Keratinocyte (primary cell): ENCODE measurements around the gene TRA2B. TPM values are rescaled to one million over a fixed set of nuclear protein-coding genes. Genes with fewer than 3 reads are reported as not detected.

Experiments
- DNase-seq: peaks from one replicate; pipeline ENCODE4 v3.0.0-alpha.2; 2011; ENCODE audit warnings: low read depth, missing footprints, low spot score
- FAIRE-seq: peaks from 2 replicates; lab custom pipeline; 2011; peaks lifted over from hg19 to GRCh38; lab: Jason Lieb, UNC
- H2AFZ ChIP-seq: 2 replicates; pipeline ENCODE4 v1.6.0; 2012; ENCODE audit warnings: low read length, control low read depth, inconsistent platforms; ENCODE audit not compliant: control insufficient read depth
- H3K27ac ChIP-seq: 2 replicates; pipeline ENCODE4 v1.5.1; 2011; ENCODE audit warnings: low read length; ENCODE audit not compliant: control insufficient read depth, insufficient read depth
- H3K27me3 ChIP-seq: 3 replicates; pipeline ENCODE4 v1.6.0; 2011; ENCODE audit warnings: low read length; ENCODE audit not compliant: control insufficient read depth, insufficient read depth; ENCODE audit errors: extremely low read depth
- H3K36me3 ChIP-seq, 2 experiments: 2 replicates in 1 of 2; 3 replicates in 1 of 2; pipeline ENCODE4 v1.5.1; 2011; ENCODE audit warnings: low read length in 2 of 2, mild to moderate bottlenecking in 1 of 2; ENCODE audit not compliant: control insufficient read depth in 2 of 2, insufficient read depth in 2 of 2; ENCODE audit errors: extremely low read depth in 1 of 2
- H3K4me1 ChIP-seq: 3 replicates; pipeline ENCODE4 v1.5.1; 2011; ENCODE audit warnings: low read length; ENCODE audit not compliant: control insufficient read depth, insufficient read depth; ENCODE audit errors: extremely low read depth
- H3K4me2 ChIP-seq: 3 replicates; pipeline ENCODE4 v1.6.0; 2011; ENCODE audit warnings: low read depth, low read length; ENCODE audit not compliant: control insufficient read depth, insufficient read depth; ENCODE audit errors: extremely low read depth
- H3K4me3 ChIP-seq, 3 experiments: fragments of 200-600 bp in 1 of 3; sonication (generic) in 1 of 3; 2 replicates in 2 of 3; 3 replicates in 1 of 3; pipeline ENCODE4 v1.5.1; 2011 to 2016; ENCODE audit warnings: low read length in 3 of 3, mild to moderate bottlenecking in 3 of 3, control low read depth in 2 of 3, inconsistent platforms in 1 of 3, low read depth in 1 of 3, mixed read lengths in 1 of 3, mixed run types in 1 of 3, moderate library complexity in 1 of 3; ENCODE audit not compliant: control insufficient read depth in 2 of 3, insufficient read depth in 2 of 3; ENCODE audit errors: extremely low read depth in 1 of 3
- H3K79me2 ChIP-seq: 2 replicates; pipeline ENCODE4 v1.6.0; 2012; ENCODE audit warnings: low read length; ENCODE audit not compliant: control insufficient read depth, insufficient read depth
- H3K9ac ChIP-seq: 3 replicates; pipeline ENCODE4 v1.6.0; 2011; ENCODE audit warnings: low read length; ENCODE audit not compliant: control insufficient read depth, insufficient read depth; ENCODE audit errors: extremely low read depth
- H3K9me1 ChIP-seq: 3 replicates; pipeline ENCODE4 v1.6.0; 2011; ENCODE audit warnings: low read length; ENCODE audit not compliant: control insufficient read depth, insufficient read depth; ENCODE audit errors: extremely low read depth
- H3K9me3 ChIP-seq: 2 replicates; pipeline ENCODE4 v1.5.1; 2012; ENCODE audit warnings: low read depth, low read length; ENCODE audit not compliant: control insufficient read depth
- H4K20me1 ChIP-seq: 3 replicates; pipeline ENCODE4 v1.6.0; 2011; ENCODE audit warnings: low read length; ENCODE audit not compliant: control insufficient read depth, insufficient read depth; ENCODE audit errors: extremely low read depth
- CTCF ChIP-seq, 3 experiments: IDR thresholded peaks in 1 of 3; conservative IDR thresholded peaks in 1 of 3; optimal IDR thresholded peaks in 1 of 3; 2 replicates in 2 of 3; 3 replicates in 1 of 3; pipeline versions ENCODE3 to v1.5.1; 2011; ENCODE audit warnings: low read length in 3 of 3, mild to moderate bottlenecking in 3 of 3, moderate library complexity in 2 of 3, control low read depth in 1 of 3, inconsistent platforms in 1 of 3; ENCODE audit not compliant: insufficient read depth in 2 of 3; ENCODE audit errors: extremely low read depth in 1 of 3
- EZH2 ChIP-seq: IDR thresholded peaks from one replicate; pipeline ENCODE4 v1.6.1; 2012; ENCODE audit warnings: inconsistent platforms, mild to moderate bottlenecking, low read length, moderate library complexity
- dilution Hi-C: fragments of 300-500 bp; cut with MboI; formaldehyde crosslinking; loops from one replicate; pipeline ENCODE4 v1.7.0; 2020; ENCODE audit warnings: low sequenced_read_pairs; ENCODE audit not compliant: extremely low pct_ligation_motif_present
- polyA plus RNA-seq, 5 experiments: library from polyadenylated mRNA; depleted of rRNA in 3 of 5; stranded (reverse) in 3 of 5; stranded (forward) in 1 of 5; unstranded in 1 of 5; fragments of >200 nt; gene quantifications; 1 replicate in 1 of 5; 2 replicates in 3 of 5; 3 replicates in 1 of 5; pipeline versions ENCODE4 v1.2.1 to v1.2.3, GENCODE V29; 2011 to 2012; ENCODE audit warnings: missing spikeins in 2 of 5, low read depth in 1 of 5, low replicate concordance in 1 of 5

The TRA2B gene
- polyA plus RNA-seq, 1 donor (not counting 4 experiments of a cell fraction or from before 2014, with no cell fraction given): 195 TPM

GRCh38 chr3:185881926-185882325 lies 55.9 kb downstream of the TRA2B start:
- H2AFZ ChIP-seq: no peak overlapping the region
- no peak overlapping the region for H3K4me3 ChIP-seq
- TF ChIP-seq EZH2 (no peak), CTCF (optimal IDR thresholded peaks at IDR 0.05 in 1 of 3, IDR thresholded peaks at IDR 0.05 in 1 of 3, conservative IDR thresholded peaks at IDR 0.05 in 1 of 3; ENCODE audit: extremely low read depth in 1 of 3, insufficient read depth in 2 of 3, low read length in 3 of 3) (no peak)
- no peak overlapping the region for H3K27ac ChIP-seq
- no peaks in the 10 kb centered on the region for H3K36me3 ChIP-seq
- no peaks in the 10 kb centered on the region for H3K27me3 ChIP-seq
- H3K9me3 ChIP-seq: no peaks in the 10 kb centered on the region
- dilution Hi-C loops: no loop called here
- no peaks in the 10 kb centered on the region for H3K9me1 ChIP-seq
- H3K79me2 ChIP-seq: no peaks in the 10 kb centered on the region
- H3K9ac ChIP-seq: no peak overlapping the region
- no peaks in the 10 kb centered on the region for H4K20me1 ChIP-seq
- FAIRE-seq: no peak
- no peak overlapping the region for H3K4me2 ChIP-seq
- DNase-seq: no peak
- H3K4me1 ChIP-seq: no peaks in the 10 kb centered on the region

- no peaks in the 10 kb centered on the region for H3K9me1 ChIP-seq
- no peak overlapping the region for H2AFZ ChIP-seq
- no peak overlapping the region for H3K9ac ChIP-seq
- no peaks in the 10 kb centered on the region for H3K4me1 ChIP-seq
- TF ChIP-seq EZH2 (no peak), CTCF (optimal IDR thresholded peaks at IDR 0.05 in 1 of 3, IDR thresholded peaks at IDR 0.05 in 1 of 3, conservative IDR thresholded peaks at IDR 0.05 in 1 of 3; ENCODE audit: extremely low read depth in 1 of 3, insufficient read depth in 2 of 3, low read length in 3 of 3) (no peak)
- no peak overlapping the region for H3K4me3 ChIP-seq
- no peak overlapping the region for H3K27ac ChIP-seq
- FAIRE-seq (no peak), DNase-seq (no peak)
- H3K27me3 ChIP-seq: no peaks in the 10 kb centered on the region
- dilution Hi-C loops: no loop called here
- no peak overlapping the region for H3K4me2 ChIP-seq
- H3K79me2 ChIP-seq: no peaks in the 10 kb centered on the region
- H4K20me1 ChIP-seq: no peaks in the 10 kb centered on the region
- no peaks in the 10 kb centered on the region for H3K9me3 ChIP-seq
- no peaks in the 10 kb centered on the region for H3K36me3 ChIP-seq
These were observed 57.2 kb downstream of the TRA2B start for GRCh38 chr3:185880600-185880999.
